ENCODE results near the gene FGD5.

DNA sequence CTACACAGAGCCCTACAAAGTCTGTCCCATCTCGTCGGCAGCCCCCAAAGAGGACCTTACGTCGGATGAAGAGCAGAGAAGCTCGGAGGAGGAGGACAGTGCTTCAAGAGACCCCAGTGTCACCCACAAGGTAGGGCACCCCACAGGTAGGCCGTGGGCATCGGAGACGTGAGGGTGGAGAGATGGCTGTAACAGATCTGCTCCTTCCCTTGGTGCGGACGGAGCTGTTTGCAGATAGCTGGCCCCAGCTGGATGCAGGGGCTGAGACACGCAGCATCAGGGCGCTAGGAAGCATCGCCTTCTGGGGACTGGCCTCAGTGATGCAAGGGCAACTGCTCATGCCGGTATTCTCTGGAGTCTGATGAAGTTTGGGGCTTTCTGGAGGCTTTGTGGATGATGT, 45.4 kb downstream of the FGD5 start:
- TF ChIP-seq, protein P1, sequence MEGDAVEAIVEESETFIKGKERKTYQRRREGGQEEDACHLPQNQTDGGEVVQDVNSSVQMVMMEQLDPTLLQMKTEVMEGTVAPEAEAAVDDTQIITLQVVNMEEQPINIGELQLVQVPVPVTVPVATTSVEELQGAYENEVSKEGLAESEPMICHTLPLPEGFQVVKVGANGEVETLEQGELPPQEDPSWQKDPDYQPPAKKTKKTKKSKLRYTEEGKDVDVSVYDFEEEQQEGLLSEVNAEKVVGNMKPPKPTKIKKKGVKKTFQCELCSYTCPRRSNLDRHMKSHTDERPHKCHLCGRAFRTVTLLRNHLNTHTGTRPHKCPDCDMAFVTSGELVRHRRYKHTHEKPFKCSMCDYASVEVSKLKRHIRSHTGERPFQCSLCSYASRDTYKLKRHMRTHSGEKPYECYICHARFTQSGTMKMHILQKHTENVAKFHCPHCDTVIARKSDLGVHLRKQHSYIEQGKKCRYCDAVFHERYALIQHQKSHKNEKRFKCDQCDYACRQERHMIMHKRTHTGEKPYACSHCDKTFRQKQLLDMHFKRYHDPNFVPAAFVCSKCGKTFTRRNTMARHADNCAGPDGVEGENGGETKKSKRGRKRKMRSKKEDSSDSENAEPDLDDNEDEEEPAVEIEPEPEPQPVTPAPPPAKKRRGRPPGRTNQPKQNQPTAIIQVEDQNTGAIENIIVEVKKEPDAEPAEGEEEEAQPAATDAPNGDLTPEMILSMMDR (IDR thresholded peaks at IDR 0.05) = no peak
- no peak for TF ChIP-seq EZH2 (IDR thresholded peaks at IDR 0.05; ENCODE audit: borderline replicate concordance, insufficient read depth, low read depth, low read length, poor library complexity, severe bottlenecking)
